HepG2 (cell line): ENCODE results near the gene FHIT. TPM values are rescaled to one million over a fixed set of nuclear protein-coding genes. Genes with fewer than 3 reads are reported as not detected.
A peak's percentile ranks its signal among the peaks of the same experiment; 100 is the strongest.

Experiments used
- ATAC-seq: fragments of 200-7000 bp; cut with Tn5 transposase; 3 replicates; pipeline ENCODE4 v1.9.1; 2020; ENCODE audit warnings: mild to moderate bottlenecking, moderate library complexity
- BruUV-seq: library from RNA; stranded (reverse); fragments of 400-500 nt; replicated peaks from 2 replicates; lab custom pipeline; 2021; lab: Mats Ljungman, UMichigan
- CTCF ChIA-PET: fragments of 300-600 bp; formaldehyde crosslinking; extraction: SDS; loops from one replicate; lab custom pipeline; 2021; ENCODE audit warnings: low total read pairs, inconsistent platforms, low intra/inter-chr PET ratio; lab: Yijun Ruan, JAX
- POLR2A ChIA-PET: fragments of 350-600 bp; sonication (Branson Sonifier 250); formaldehyde crosslinking; loops from one replicate; lab custom pipeline; 2020; ENCODE audit warnings: antibody characterized with exemption, inconsistent platforms; lab: Yijun Ruan, JAX
- DNase-seq: peaks from one replicate; pipeline ENCODE4 v3.0.0-alpha.2; 2015; ENCODE audit warnings: low spot score
- FAIRE-seq: peaks from 3 replicates; lab custom pipeline; 2011; peaks lifted over from hg19 to GRCh38; lab: Jason Lieb, UNC
- H2AFZ ChIP-seq: one replicate; pipeline ENCODE4 v1.6.1; 2011; ENCODE audit warnings: low read length, inconsistent platforms
- H3K27ac ChIP-seq: fragments of 300-600 bp; 3 replicates; pipeline ENCODE4 v1.8.0; 2011; ENCODE audit warnings: mixed run types, mild to moderate bottlenecking, mixed read lengths, low read length, inconsistent platforms; ENCODE audit not compliant: insufficient read depth; ENCODE audit errors: extremely low read length
- H3K27me3 ChIP-seq, 2 experiments: fragments of 200-600 bp in 1 of 2; 2 replicates in 1 of 2; 3 replicates in 1 of 2; pipeline versions ENCODE4 v1.6.0 to v1.8.0; 2011; ENCODE audit warnings: low read length in 2 of 2, mild to moderate bottlenecking in 2 of 2, moderate library complexity in 2 of 2, inconsistent platforms in 1 of 2; ENCODE audit not compliant: insufficient read depth in 2 of 2, control insufficient read depth in 1 of 2
- H3K36me3 ChIP-seq, 2 experiments: fragments of 200-600 bp in 1 of 2; replicated peaks in 1 of 2; 2 replicates in 1 of 2; 3 replicates in 1 of 2; pipeline versions ENCODE4 v1.5.1 to v1.8.0; 2011; ENCODE audit warnings: low read length in 2 of 2, inconsistent platforms in 1 of 2; ENCODE audit not compliant: insufficient read depth in 2 of 2, control insufficient read depth in 1 of 2
- H3K4me1 ChIP-seq: 2 replicates; pipeline ENCODE4 v1.5.1; 2012; ENCODE audit warnings: low read length, inconsistent platforms; ENCODE audit not compliant: insufficient read depth
- H3K4me2 ChIP-seq: 2 replicates; pipeline ENCODE4 v1.6.0; 2011; ENCODE audit warnings: low read depth, low read length, inconsistent platforms
- H3K4me3 ChIP-seq, 3 experiments: fragments of 200-600 bp in 1 of 3; sonication (generic), shearing (Covaris generic) in 1 of 3; replicated peaks in 1 of 3; 2 replicates each; pipeline ENCODE4 v1.5.1; 2011 to 2016; ENCODE audit warnings: low read length in 3 of 3, inconsistent platforms in 2 of 3, low read depth in 2 of 3, mild to moderate bottlenecking in 2 of 3, control low read depth in 1 of 3, mixed read lengths in 1 of 3; ENCODE audit not compliant: insufficient read depth in 1 of 3
- H3K79me2 ChIP-seq: one replicate; pipeline ENCODE4 v1.6.1; 2011; ENCODE audit warnings: low read length, inconsistent platforms; ENCODE audit not compliant: insufficient read depth
- H3K9ac ChIP-seq: 2 replicates; pipeline ENCODE4 v1.6.0; 2011; ENCODE audit warnings: mild to moderate bottlenecking, low read depth, low read length, inconsistent platforms; ENCODE audit not compliant: insufficient read depth
- H3K9me3 ChIP-seq: 2 replicates; pipeline ENCODE4 v1.5.1; 2012; ENCODE audit warnings: mild to moderate bottlenecking, low read length
- H4K20me1 ChIP-seq: 2 replicates; pipeline ENCODE4 v1.6.0; 2011; ENCODE audit warnings: inconsistent platforms, mild to moderate bottlenecking, low read length, moderate library complexity; ENCODE audit not compliant: insufficient read depth
- ARNT2 ChIP-seq: sonication (generic); formaldehyde crosslinking; IDR thresholded peaks from 2 replicates; pipeline ENCODE4 v1.8.0; 2022; ENCODE audit warnings: mild to moderate bottlenecking, low read depth, missing genetic modification reagents, moderate library complexity
- ATF4 ChIP-seq, 2 experiments: fragments of 450-650 bp in 1 of 2; sonication (generic) in 1 of 2; formaldehyde crosslinking; IDR thresholded peaks; 2 replicates each; pipeline versions ENCODE4 v1.5.0 to v1.8.0; 2020 to 2022; ENCODE audit warnings: mild to moderate bottlenecking in 1 of 2, missing genetic modification reagents in 1 of 2
- CSRNP2 ChIP-seq: sonication (generic); formaldehyde crosslinking; conservative IDR thresholded peaks from 2 replicates; pipeline ENCODE4 v1.8.0; 2022; ENCODE audit warnings: low read depth, missing genetic modification reagents
- FOXO1 ChIP-seq: sonication (generic); formaldehyde crosslinking; IDR thresholded peaks from 2 replicates; pipeline ENCODE4 v1.4.0; 2020; ENCODE audit warnings: missing genetic modification reagents
- FOXP1 ChIP-seq, 2 experiments: fragments of 450-650 bp in 1 of 2; IDR thresholded peaks; 2 replicates each; pipeline ENCODE4 v1.6.1; 2017 to 2018; ENCODE audit warnings: antibody characterized with exemption in 1 of 2
- IRF9 ChIP-seq: sonication (generic); formaldehyde crosslinking; IDR thresholded peaks from 2 replicates; pipeline ENCODE4 v1.8.0; 2022; ENCODE audit warnings: missing genetic modification reagents, mild to moderate bottlenecking, borderline replicate concordance
- KLF12 ChIP-seq: sonication (generic); formaldehyde crosslinking; IDR thresholded peaks from 2 replicates; pipeline ENCODE4 v1.4.0; 2020; ENCODE audit warnings: missing genetic modification reagents, borderline replicate concordance
- PBX3 ChIP-seq: sonication (generic); formaldehyde crosslinking; IDR thresholded peaks from 2 replicates; pipeline ENCODE4 v1.8.1; 2023; ENCODE audit warnings: missing genetic modification reagents, inconsistent platforms, borderline replicate concordance
- SIN3B ChIP-seq: fragments of 150-350 bp; IDR thresholded peaks from 2 replicates; pipeline ENCODE4 v1.6.1; 2014; ENCODE audit warnings: low read length
- SMAD9 ChIP-seq: sonication (generic); formaldehyde crosslinking; IDR thresholded peaks from 2 replicates; pipeline ENCODE4 v1.5.1; 2020; ENCODE audit warnings: mild to moderate bottlenecking, missing genetic modification reagents
- SOX6 ChIP-seq, 2 experiments: fragments of 450-650 bp in 1 of 2; sonication (generic) in 1 of 2; formaldehyde crosslinking in 1 of 2; IDR thresholded peaks; 2 replicates each; pipeline versions ENCODE4 v1.4.0 to v1.6.1; 2017 to 2020; ENCODE audit warnings: antibody characterized with exemption in 1 of 2, mild to moderate bottlenecking in 1 of 2, missing genetic modification reagents in 1 of 2
- YY1 ChIP-seq: IDR thresholded peaks from 2 replicates; pipeline ENCODE4 v1.6.1; 2011; ENCODE audit warnings: low read length, low read depth, moderate library complexity, mild to moderate bottlenecking; ENCODE audit not compliant: insufficient read depth, insufficient replicate concordance
- ZFP37 ChIP-seq: sonication (generic); formaldehyde crosslinking; IDR thresholded peaks from 2 replicates; pipeline ENCODE4 v1.4.0; 2020; ENCODE audit warnings: missing genetic modification reagents, borderline replicate concordance
- ZGPAT ChIP-seq: IDR thresholded peaks from 2 replicates; pipeline ENCODE4 v1.6.1; 2016; ENCODE audit warnings: mild to moderate bottlenecking
- ZNF510 ChIP-seq: sonication (generic); formaldehyde crosslinking; IDR thresholded peaks from 2 replicates; pipeline ENCODE4 v1.4.0; 2020; ENCODE audit warnings: low read depth, mild to moderate bottlenecking, missing genetic modification reagents
- ZNF598 ChIP-seq: sonication (generic); formaldehyde crosslinking; IDR thresholded peaks from 2 replicates; pipeline ENCODE4 v1.5.1; 2020; ENCODE audit warnings: mild to moderate bottlenecking, missing genetic modification reagents, borderline replicate concordance
- ZNF781 ChIP-seq: sonication (generic); formaldehyde crosslinking; IDR thresholded peaks from 2 replicates; pipeline ENCODE4 v1.5.1; 2020; ENCODE audit warnings: borderline replicate concordance, mild to moderate bottlenecking, missing genetic modification reagents; ENCODE audit errors: not compliant biosample characterization
- WGBS: methylation state at CpG from one replicate; pipeline ENCODE4 v1.1.6; 2017; ENCODE audit warnings: low lambda C conversion rate; 5-methylcytosine and 5-hydroxymethylcytosine counted together
- in situ Hi-C: cut with HindIII; loops from 2 replicates; pipeline ENCODE4 v1.10.0; 2017; ENCODE audit warnings: low pct_unique_long_range_greater_than_20kb; ENCODE audit not compliant: extremely low pct_ligation_motif_present
- intact Hi-C: fragments of 100-400 bp; cut with micrococcal nuclease; formaldehyde crosslinking; loops from one replicate; pipeline ENCODE4 v1.10.0; 2022; ENCODE audit not compliant: unreplicated experiment
- polyA plus RNA-seq, 8 experiments: library from polyadenylated mRNA; depleted of rRNA in 3 of 8; stranded (reverse) in 7 of 8; unstranded in 1 of 8; fragments of >200 nt; fragmentation: Illumina TruSeq in 4 of 8; extraction: Trizol in 4 of 8; gene quantifications; 2 replicates each; pipeline versions ENCODE4 v1.2.1 to v1.2.3, GENCODE V29; 2011 to 2016; ENCODE audit warnings: low read depth in 4 of 8, missing spikeins in 1 of 8, mixed read lengths in 1 of 8; ENCODE audit not compliant: insufficient read depth in 1 of 8
- total RNA-seq, 5 experiments: library from RNA; depleted of rRNA; stranded (reverse); fragments of >200 nt; fragmentation: Illumina TruSeq; extraction: Trizol; gene quantifications; 2 replicates each; pipeline ENCODE4 v1.2.3, GENCODE V29; 2016; ENCODE audit warnings: low read depth in 1 of 5

Gene FHIT
- total and polyA plus RNA-seq, 2 of the 13 experiments (the other 11 are each of a cell fraction or from before 2014, with no cell fraction given) = 4.0 to 4.6 TPM

GRCh38 chr3:61030469-61031035, 220.7 kb downstream of the FHIT start:
- BruUV-seq = no TSS peak
- FAIRE-seq = peak; percentile 57
- H3K9me3 ChIP-seq = peaks cover 4% of the 10 kb centered on the region; the same call in 1 of the 2 replicates
- no peaks in the 10 kb centered on the region for H3K36me3 ChIP-seq
- peak; percentile 91 for DNase-seq
- in situ Hi-C loops (no loop called here), intact Hi-C loops (loop anchor here (2.0 kb wide), 1 partner anchor 30 kb away; no protein-coding TSS in a partner anchor)
- POLR2A ChIA-PET = no interaction called here
- no peaks in the 10 kb centered on the region for H3K79me2 ChIP-seq
- CTCF ChIA-PET = no interaction called here
- peak overlapping the region in 1 of 3 experiments; percentile 7; a peak in 1 of 6 replicates for H3K4me3 ChIP-seq
- H3K27me3 ChIP-seq = no peaks in the 10 kb centered on the region
- H3K4me1 ChIP-seq = peaks cover 53% of the 10 kb centered on the region
- peak overlapping the region; percentile 35; the same call in 1 of the 2 replicates for H3K9ac ChIP-seq
- 27% methylated on average over 4 of the region's 4 CpGs for WGBS
- no peaks in the 10 kb centered on the region for H4K20me1 ChIP-seq
- no peak overlapping the region for H2AFZ ChIP-seq
- peak overlapping the region; percentile 75 for H3K27ac ChIP-seq
- peak overlapping the region; percentile 51 for H3K4me2 ChIP-seq
- peak; percentile 92 for ATAC-seq
- TF ChIP-seq SMAD9 (CRISPR knock-in tag) (no peak), FOXO1 (CRISPR knock-in tag) (peak; percentile 35; the same call in 1 of the 2 replicates), PBX3 (CRISPR knock-in tag) (no peak), FOXP1 (IDR thresholded peaks at IDR 0.05) (no peak), FOXP1 (CRISPR knock-in tag; IDR thresholded peaks at IDR 0.05) (peak; percentile 15; the same call in 1 of the 2 replicates), ZNF781 (no peak), ATF4 (CRISPR knock-in tag; IDR thresholded peaks at IDR 0.05) (no peak), ZNF510 (no peak), ZGPAT (CRISPR knock-in tag) (peak; percentile 47), ZFP37 (CRISPR knock-in tag) (no peak), IRF9 (CRISPR knock-in tag) (no peak), KLF12 (CRISPR knock-in tag) (no peak), SIN3B (no peak), CSRNP2 (CRISPR knock-in tag) (no peak), ARNT2 (no peak), ZNF598 (no peak), SOX6 (IDR thresholded peaks at IDR 0.05) (no peak), SOX6 (CRISPR knock-in tag; IDR thresholded peaks at IDR 0.05) (peak; percentile 77), YY1 (peak; percentile 13)
